Stimulated activated CD4-positive, alpha-beta T cell treated with anti-CD3 and anti-CD28 coated beads, Interleukin-2, amount 100 ng/mL, for 48 hours (primary cell): ENCODE results near the gene CFAP410.
"Not testable (repeated sequence)": the region's sequence is repeated elsewhere in the genome, so short reads cannot be mapped to it uniquely, and the experiment has no call there.

ENCODE experiments used
- DNase-seq, 2 donors: peaks; one replicate each; pipeline ENCODE4 v3.0.0-alpha.2; 2020

The CFAP410 gene

GRCh38 chr21:44349847-44350772 is 10.9 kb upstream of the CFAP410 start:
- no peak for DNase-seq

GRCh38 chr21:44349416-44349846 is 10.2 kb upstream of the CFAP410 start:
- no peak for DNase-seq

DNA sequence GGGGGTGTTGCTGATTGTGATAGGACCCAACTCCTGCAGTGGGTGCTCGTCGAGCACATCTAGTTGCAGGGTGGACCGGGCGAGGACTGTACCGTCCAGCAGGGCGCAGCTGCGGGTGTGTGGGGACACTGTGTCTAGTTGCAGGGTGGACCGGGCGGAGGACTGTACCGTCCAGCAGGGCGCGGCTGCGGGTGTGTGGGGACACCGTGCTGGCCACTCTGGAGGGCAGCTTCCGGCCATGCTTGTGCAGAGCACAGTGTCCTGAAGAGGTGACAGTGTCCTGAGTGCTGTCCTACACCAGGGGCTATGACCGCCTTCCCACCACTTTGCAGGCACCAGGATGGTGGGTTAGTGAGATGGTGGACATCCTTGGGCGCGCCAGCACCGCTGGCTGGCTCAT is 9.7 kb upstream of the CFAP410 start:
- DNase-seq: no peak

- no peak for DNase-seq
Observed at GRCh38 chr21:44347911-44348451, 8.8 kb upstream of the CFAP410 start.

- no peak for DNase-seq
Observed at GRCh38 chr21:44345495-44345894, 6.3 kb upstream of the CFAP410 start.

GRCh38 chr21:44344541-44345183 is 5.5 kb upstream of the CFAP410 start:
- DNase-seq: no peak

GRCh38 chr21:44342981-44343380 is 3.8 kb upstream of the CFAP410 start:
- not testable (repeated sequence) for DNase-seq

DNA sequence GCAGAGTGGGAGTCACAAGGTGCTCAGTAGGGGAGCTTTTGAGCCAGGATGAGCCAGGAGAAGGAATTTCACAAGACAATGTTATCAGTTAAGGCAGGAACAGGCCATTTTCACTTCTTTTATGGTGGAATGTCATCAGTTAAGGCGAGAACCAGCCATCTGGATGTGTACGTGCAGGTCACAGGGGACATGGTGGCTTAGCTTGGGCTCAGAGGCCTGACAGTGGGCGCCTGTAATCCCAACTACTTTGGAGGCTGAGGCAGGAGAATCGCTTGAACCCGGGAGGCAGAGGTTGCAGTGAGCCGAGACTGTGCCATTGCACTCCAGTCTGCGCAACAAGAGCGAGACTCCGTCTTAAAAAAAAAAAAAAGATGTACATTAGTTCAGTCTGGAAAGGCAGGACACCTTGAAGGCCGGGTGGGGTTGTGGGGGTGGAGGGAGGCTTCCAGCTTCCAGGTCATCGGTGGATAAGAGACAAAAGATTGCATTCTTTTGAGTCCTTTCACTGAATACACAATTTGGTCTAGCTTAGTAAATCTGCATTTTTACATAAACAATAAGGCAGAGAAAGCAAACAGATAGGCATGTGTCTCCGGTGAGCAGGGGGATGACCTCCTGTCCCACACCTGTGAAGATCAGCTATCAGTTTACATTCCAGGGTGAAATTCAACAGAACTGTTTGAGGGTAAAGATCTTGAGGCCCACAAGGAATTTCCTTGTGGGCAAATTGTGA is 2.7 kb upstream of the CFAP410 start:
- DNase-seq: not testable (repeated sequence)

DNA sequence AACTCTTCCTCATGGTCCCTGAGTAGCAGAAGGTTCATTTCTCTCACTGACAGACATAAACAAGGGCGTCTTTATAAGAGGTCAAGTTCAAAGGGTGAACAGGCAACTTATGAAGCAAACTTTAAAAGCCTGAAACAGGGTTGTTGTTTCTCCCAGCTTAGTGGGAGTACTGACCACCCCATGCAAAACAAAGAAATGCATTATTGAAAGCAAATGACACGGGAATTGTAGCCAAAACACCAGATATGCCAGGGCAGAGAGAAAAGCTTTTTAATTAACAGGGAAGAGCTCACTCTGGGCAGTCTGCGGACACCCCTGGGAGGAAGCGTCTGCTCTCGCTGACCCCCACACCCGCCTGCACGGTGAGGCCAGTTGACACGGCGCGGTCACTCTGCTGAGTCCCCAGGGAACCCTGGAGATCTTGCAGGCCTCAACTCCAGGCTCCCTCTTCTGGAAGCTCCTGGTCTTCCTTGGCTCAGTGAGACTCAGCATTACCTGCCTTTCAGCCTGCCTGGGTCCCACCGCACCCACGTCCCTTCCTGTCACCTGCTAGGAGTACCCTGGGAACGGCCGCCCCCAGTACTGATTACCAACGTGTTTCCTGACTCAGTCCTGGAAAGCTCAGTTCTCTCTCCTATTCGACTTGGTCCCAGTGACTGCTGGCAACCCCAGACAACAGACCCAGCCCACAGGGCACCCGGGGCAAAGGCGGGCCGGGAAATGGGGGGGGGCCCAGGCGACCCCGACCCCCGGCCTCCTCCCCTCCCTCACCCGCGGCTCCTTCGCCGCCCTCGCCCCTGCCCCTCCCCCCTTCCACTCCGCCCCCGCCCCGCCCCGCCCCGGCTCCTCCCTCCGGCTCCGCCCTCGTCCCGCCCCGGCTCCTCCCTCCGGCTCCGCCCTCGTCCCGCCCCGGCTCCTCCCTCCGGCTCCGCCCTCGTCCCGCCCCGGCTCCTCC is 972 bp downstream of the CFAP410 start:
- no peak for DNase-seq

GRCh38 chr21:44337449-44337848 is 1.7 kb downstream of the CFAP410 start:
- no peak for DNase-seq

DNA sequence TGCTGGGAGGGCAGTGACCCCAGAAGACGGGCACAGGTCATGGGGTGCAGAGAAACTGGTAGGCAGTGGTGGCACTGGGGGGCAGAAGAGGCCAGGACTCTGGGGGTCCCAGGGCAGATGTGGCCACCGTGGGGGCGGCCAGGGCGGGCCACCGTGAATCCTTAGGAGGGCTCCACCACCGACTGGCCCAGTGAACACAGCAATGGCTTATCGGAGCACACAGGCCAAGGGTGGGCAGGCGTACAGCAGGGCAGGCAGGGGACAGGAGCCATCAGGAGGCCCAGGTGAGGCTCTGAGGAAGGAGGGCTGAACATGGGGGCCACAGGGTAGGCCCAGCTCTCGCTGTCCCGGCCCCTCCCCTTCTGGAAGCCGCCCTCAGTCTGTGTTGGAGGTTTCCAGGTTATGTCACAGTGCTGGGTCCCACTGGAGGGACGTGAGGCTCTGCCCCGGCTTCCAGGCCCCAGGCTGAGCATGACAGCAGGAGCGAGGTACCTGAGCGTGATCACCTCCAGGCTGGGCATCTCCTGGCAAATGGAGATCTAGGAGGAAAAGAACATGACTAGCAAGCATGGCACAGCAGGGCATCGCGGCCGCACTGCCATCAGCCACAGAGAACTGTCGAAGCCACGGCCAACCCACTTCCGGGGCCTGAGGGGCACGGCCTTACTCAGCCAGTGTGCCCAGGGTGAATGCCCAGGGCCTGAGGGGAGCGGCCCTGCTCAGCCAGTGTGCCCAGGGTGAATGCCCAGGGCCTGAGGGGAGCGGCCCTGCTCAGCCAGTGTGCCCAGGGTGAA is 3.7 kb downstream of the CFAP410 start:
- no peak for DNase-seq

GRCh38 chr21:44334329-44335030 is 4.7 kb downstream of the CFAP410 start:
- no peak for DNase-seq

GRCh38 chr21:44333509-44334328 is 5.5 kb downstream of the CFAP410 start:
- DNase-seq: no peak

DNA sequence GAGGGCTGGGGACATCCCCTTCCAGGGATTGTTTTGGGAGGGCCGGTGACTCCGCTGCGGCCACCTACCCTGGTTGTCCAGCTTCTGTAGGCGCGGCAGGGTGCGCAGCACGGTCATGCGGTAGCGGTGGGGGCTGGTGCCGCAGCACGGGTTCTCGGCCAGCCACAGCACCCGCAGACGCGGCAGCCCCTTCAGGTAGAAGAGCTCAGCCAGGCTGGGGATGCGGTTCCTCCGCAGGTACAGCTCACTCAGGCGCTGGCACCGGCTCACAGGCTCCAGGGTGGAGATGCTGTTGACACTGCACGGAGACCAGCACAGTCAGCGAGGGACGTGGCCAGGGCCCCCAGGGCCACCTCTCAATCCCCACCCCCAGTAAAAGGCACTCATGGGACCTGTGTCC is 6.2 kb downstream of the CFAP410 start:
- DNase-seq: no peak

- no peak for DNase-seq
Observed at GRCh38 chr21:44332383-44332782, 6.8 kb downstream of the CFAP410 start.

DNA sequence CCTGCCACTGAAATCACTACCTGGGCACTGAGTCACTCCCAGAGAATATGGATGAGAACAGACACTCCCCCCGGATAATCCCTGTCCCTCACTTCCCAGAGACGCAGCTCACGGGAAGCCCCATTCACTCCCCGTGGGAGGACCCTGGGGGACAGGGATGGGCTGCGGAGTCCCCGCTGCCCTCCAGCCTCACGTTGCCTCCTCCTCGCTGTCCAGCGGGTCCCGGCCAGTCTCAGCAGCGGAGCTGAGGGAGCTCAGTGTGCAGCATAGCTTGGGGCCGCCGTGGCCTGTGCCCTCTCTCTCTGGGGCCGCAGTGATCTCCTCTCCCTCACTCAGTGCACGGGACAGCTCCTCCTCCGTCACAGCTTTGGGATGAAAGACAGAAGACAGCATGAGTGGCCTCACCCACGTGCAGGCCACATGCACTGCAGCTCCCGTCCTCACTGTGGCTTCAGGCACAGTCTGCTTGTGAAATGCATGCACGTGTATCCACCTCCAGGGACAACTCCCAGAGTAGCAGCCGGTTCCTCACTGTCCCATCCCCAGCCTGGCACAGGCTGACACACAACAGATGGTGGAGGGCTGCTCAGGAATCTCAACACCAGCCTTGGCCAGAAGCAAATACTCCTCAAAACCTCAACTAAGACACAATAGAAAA is 7.4 kb downstream of the CFAP410 start:
- no peak for DNase-seq

- no peak for DNase-seq
Observed at GRCh38 chr21:44331209-44331608, 8.0 kb downstream of the CFAP410 start.

DNA sequence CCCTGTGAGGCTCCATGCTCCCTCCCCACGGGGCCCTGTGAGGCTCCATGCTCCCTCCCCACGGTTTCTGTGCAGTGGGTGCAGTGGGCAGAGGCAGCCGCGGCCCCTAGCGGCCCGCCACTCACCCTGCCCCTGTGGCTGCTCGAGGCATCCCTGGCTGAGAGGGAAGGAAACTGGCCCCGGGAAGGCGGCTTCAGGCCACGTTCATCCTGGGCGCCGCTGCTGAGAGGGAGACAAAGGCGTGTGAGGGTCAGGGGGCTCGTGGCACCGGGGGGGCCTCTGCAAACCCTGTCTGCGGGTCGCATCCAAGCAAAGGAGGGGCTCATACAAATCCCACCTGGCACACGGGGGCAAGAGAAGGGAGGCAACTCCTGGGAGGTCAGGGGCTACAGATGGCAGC is 8.5 kb downstream of the CFAP410 start:
- DNase-seq: no peak
